Astrocyte (in vitro differentiated cells and primary cell): ENCODE measurements around the gene ERI2.

Experiments used
- CTCF ChIP-seq: IDR thresholded peaks from 2 replicates; pipeline ENCODE4 v1.5.1; 2011; ENCODE audit warnings: low read depth, mild to moderate bottlenecking, inconsistent platforms, low read length, moderate library complexity; ENCODE audit not compliant: insufficient read depth
- EZH2 ChIP-seq: IDR thresholded peaks from 2 replicates; pipeline ENCODE4 v1.6.1; 2012; ENCODE audit warnings: mild to moderate bottlenecking, low read length, inconsistent platforms; ENCODE audit not compliant: insufficient read depth

GRCh38 chr16:20766294-20766693, 40.0 kb downstream of the ERI2 start:
- TF ChIP-seq CTCF, result no peak
- TF ChIP-seq EZH2, result no peak
